Measurements from ENCODE around the gene PDC.

DNA sequence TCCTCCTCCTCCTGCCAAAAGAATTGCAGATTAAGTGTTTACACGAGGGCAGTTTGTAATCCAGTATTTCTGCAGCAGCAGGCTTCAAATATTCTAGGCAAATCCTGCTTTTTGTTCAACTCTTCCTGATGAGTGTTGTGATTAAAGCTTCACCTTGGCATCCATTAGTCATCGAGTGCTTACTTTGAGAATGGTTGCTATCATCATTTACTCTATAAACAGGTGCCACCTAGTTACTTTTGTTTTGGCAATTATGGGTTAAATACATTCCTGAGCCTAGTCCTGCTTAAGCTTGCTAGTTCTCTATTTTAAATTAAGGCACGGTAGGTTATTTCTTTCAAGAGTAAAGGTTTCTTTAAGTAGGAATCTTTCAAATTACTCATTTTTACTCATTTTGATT, 20.3 kb downstream of the PDC start:
- TF ChIP-seq JUN (IDR thresholded peaks at IDR 0.05) (no peak), KDM1A (IDR thresholded peaks at IDR 0.05; ENCODE audit: low read depth) (no peak), POLR2A (IDR thresholded peaks at IDR 0.05; ENCODE audit: low read length) (no peak), CEBPB (IDR thresholded peaks at IDR 0.05) (no peak)
- TF ChIP-seq, protein P1, sequence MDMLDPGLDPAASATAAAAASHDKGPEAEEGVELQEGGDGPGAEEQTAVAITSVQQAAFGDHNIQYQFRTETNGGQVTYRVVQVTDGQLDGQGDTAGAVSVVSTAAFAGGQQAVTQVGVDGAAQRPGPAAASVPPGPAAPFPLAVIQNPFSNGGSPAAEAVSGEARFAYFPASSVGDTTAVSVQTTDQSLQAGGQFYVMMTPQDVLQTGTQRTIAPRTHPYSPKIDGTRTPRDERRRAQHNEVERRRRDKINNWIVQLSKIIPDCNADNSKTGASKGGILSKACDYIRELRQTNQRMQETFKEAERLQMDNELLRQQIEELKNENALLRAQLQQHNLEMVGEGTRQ (IDR thresholded peaks at IDR 0.05), result no peak
